Endothelial cell of umbilical vein (primary cell): ENCODE data around the gene AIMP1. TPM values are rescaled to one million over a fixed set of nuclear protein-coding genes. Genes with fewer than 3 reads are reported as not detected.

Experiments
- BruUV-seq: library from RNA; stranded (reverse); fragments of 400-500 nt; replicated peaks from 2 replicates; lab custom pipeline; 2021; lab: Mats Ljungman, UMichigan
- CTCF ChIA-PET: fragments of 300-600, 350-600 bp; sonication (Branson Sonifier 250); formaldehyde crosslinking; loops from one replicate; lab custom pipeline; 2021; ENCODE audit warnings: antibody characterized with exemption, inconsistent platforms; lab: Charles Lee
- POLR2A ChIA-PET: fragments of 300-600, 350-600 bp; sonication (Branson Sonifier 250); formaldehyde crosslinking; loops from one replicate; lab custom pipeline; 2021; ENCODE audit warnings: antibody characterized with exemption, inconsistent platforms; lab: Charles Lee
- DNase-seq: peaks from one replicate; pipeline ENCODE4 v3.0.0-alpha.2; 2011; ENCODE audit warnings: low read depth, low spot score
- FAIRE-seq: peaks from 2 replicates; lab custom pipeline; 2011; peaks lifted over from hg19 to GRCh38; lab: Jason Lieb, UNC
- H2AFZ ChIP-seq: 2 replicates; pipeline ENCODE4 v1.6.0; 2012; ENCODE audit warnings: low read depth, low read length, control low read depth, inconsistent platforms
- H3K27ac ChIP-seq: 2 replicates; pipeline ENCODE4 v1.5.1; 2011; ENCODE audit warnings: low read depth, mild to moderate bottlenecking, control low read depth, low read length, moderate library complexity; ENCODE audit not compliant: insufficient read depth
- H3K27me3 ChIP-seq, 2 experiments: 2 replicates each; pipeline versions ENCODE4 v1.6.0 to v1.6.1; 2011; ENCODE audit warnings: low read length in 2 of 2, mixed read lengths in 1 of 2; ENCODE audit not compliant: control insufficient read depth in 2 of 2, insufficient read depth in 2 of 2
- H3K36me3 ChIP-seq, 2 experiments: 2 replicates in 1 of 2; 3 replicates in 1 of 2; pipeline ENCODE4 v1.5.1; 2011; ENCODE audit warnings: low read length in 2 of 2, mild to moderate bottlenecking in 1 of 2, moderate library complexity in 1 of 2; ENCODE audit not compliant: control insufficient read depth in 2 of 2, insufficient read depth in 2 of 2; ENCODE audit errors: extremely low read depth in 1 of 2
- H3K4me1 ChIP-seq: 3 replicates; pipeline ENCODE4 v1.5.1; 2011; ENCODE audit warnings: mild to moderate bottlenecking, low read length; ENCODE audit not compliant: control insufficient read depth, insufficient read depth; ENCODE audit errors: extremely low read depth
- H3K4me2 ChIP-seq: 2 replicates; pipeline ENCODE4 v1.6.1; 2011; ENCODE audit warnings: low read length, control low read depth, mixed read lengths; ENCODE audit not compliant: insufficient read depth
- H3K4me3 ChIP-seq, 3 experiments: fragments of 200-600 bp in 1 of 3; sonication (generic), shearing (Covaris generic) in 1 of 3; replicated peaks in 1 of 3; 2 replicates each; pipeline ENCODE4 v1.5.1; 2011 to 2016; ENCODE audit warnings: control low read depth in 3 of 3, low read length in 3 of 3, mild to moderate bottlenecking in 2 of 3, inconsistent platforms in 1 of 3, low read depth in 1 of 3, moderate library complexity in 1 of 3; ENCODE audit not compliant: insufficient read depth in 1 of 3
- H3K79me2 ChIP-seq: 2 replicates; pipeline ENCODE4 v1.6.0; 2012; ENCODE audit warnings: low read length, inconsistent platforms; ENCODE audit not compliant: control insufficient read depth, insufficient read depth
- H3K9ac ChIP-seq: replicated peaks from 2 replicates; pipeline ENCODE3; 2011; ENCODE audit warnings: low read length, control low read depth; ENCODE audit not compliant: insufficient read depth; ENCODE audit errors: extremely low read depth
- H3K9me1 ChIP-seq: replicated peaks from 3 replicates; pipeline ENCODE4 v1.6.0; 2011; ENCODE audit warnings: mild to moderate bottlenecking, low read length; ENCODE audit not compliant: control insufficient read depth, insufficient read depth; ENCODE audit errors: extremely low read depth
- H3K9me3 ChIP-seq: replicated peaks from 2 replicates; pipeline ENCODE4 v1.5.1; 2012; ENCODE audit warnings: low read length, inconsistent platforms; ENCODE audit not compliant: control insufficient read depth, insufficient read depth
- H4K20me1 ChIP-seq: replicated peaks from 2 replicates; pipeline ENCODE3; 2011; ENCODE audit warnings: mild to moderate bottlenecking, low read length; ENCODE audit not compliant: control insufficient read depth, insufficient read depth; ENCODE audit errors: extremely low read depth
- CTCF ChIP-seq, 2 donors: IDR thresholded peaks; 1 replicate in 1 of 2; 2 replicates in 1 of 2; pipeline ENCODE4 v1.5.1; 2011; ENCODE audit warnings: low read length in 2 of 2, mild to moderate bottlenecking in 2 of 2, moderate library complexity in 2 of 2, control low read depth in 1 of 2, inconsistent platforms in 1 of 2, low read depth in 1 of 2; ENCODE audit not compliant: insufficient read depth in 1 of 2; ENCODE audit errors: extremely low read depth in 1 of 2
- EZH2 ChIP-seq: IDR thresholded peaks from 2 replicates; pipeline ENCODE4 v1.6.1; 2012; ENCODE audit warnings: borderline replicate concordance, low read depth, mild to moderate bottlenecking, moderate library complexity, low read length, inconsistent platforms; ENCODE audit not compliant: severe bottlenecking
- FOS ChIP-seq: IDR thresholded peaks from 2 replicates; pipeline ENCODE4 v1.6.1; 2011; ENCODE audit warnings: mild to moderate bottlenecking, low read length, moderate library complexity, borderline replicate concordance; ENCODE audit not compliant: insufficient read depth
- GATA2 ChIP-seq: IDR thresholded peaks from 2 replicates; pipeline ENCODE4 v1.7.0; 2011; ENCODE audit warnings: low read depth, mild to moderate bottlenecking, moderate library complexity, mixed read lengths, low read length; ENCODE audit not compliant: insufficient read length, insufficient read depth
- JUN ChIP-seq: IDR thresholded peaks from 2 replicates; pipeline ENCODE4 v1.6.1; 2011; ENCODE audit warnings: borderline replicate concordance, low read depth; ENCODE audit not compliant: insufficient read length, insufficient read depth
- MAX ChIP-seq: IDR thresholded peaks from 2 replicates; pipeline ENCODE4 v1.6.1; 2011; ENCODE audit not compliant: insufficient read depth, insufficient read length
- MYC ChIP-seq: IDR thresholded peaks from one replicate; pipeline ENCODE4 v1.6.1; 2011; ENCODE audit warnings: mild to moderate bottlenecking, low read depth, low read length
- POLR2A ChIP-seq: IDR thresholded peaks from 2 replicates; pipeline ENCODE4 v1.6.1; 2012; ENCODE audit warnings: low read depth, mild to moderate bottlenecking, control low read depth, low read length
- POLR2AphosphoS5 ChIP-seq: IDR thresholded peaks from 2 replicates; pipeline ENCODE4 v1.6.1; 2012; ENCODE audit warnings: low read depth, mild to moderate bottlenecking, control low read depth, low read length, moderate library complexity; ENCODE audit not compliant: insufficient read depth
- dilution Hi-C: fragments of 300-500 bp; cut with MboI; formaldehyde crosslinking; loops from one replicate; pipeline ENCODE4 v1.15.0; 2019; ENCODE audit warnings: low sequenced_read_pairs; ENCODE audit not compliant: extremely low pct_ligation_motif_present
- intact Hi-C: fragments of 100-400 bp; cut with micrococcal nuclease; formaldehyde crosslinking; loops from one replicate; pipeline ENCODE4 v1.10.0; 2022
- polyA plus RNA-seq, 4 experiments: library from polyadenylated mRNA; depleted of rRNA in 3 of 4; stranded (reverse) in 3 of 4; unstranded in 1 of 4; fragments of >200 nt; gene quantifications; 2 replicates each; pipeline versions ENCODE4 v1.2.1 to v1.2.3, GENCODE V29; 2011 to 2012; ENCODE audit warnings: missing spikeins in 1 of 4
- total RNA-seq: library from RNA; stranded (reverse); gene quantifications from 2 replicates; pipeline ENCODE4 v1.2.3, GENCODE V29; 2021

Gene AIMP1
- total and polyA plus RNA-seq, 2 donors (not counting 3 experiments of a cell fraction or from before 2014, with no cell fraction given): 6.4 to 42.4 TPM

GRCh38 chr4:106291678-106292077 is 24.7 kb upstream of the AIMP1 start:
- no TSS peak for BruUV-seq
- CTCF ChIA-PET: interaction anchor here (0.9 kb wide), 1 partner anchor 14 kb away, joined by 3 read pairs; no protein-coding TSS in a partner anchor
- H4K20me1 ChIP-seq: no peaks in the 10 kb centered on the region

GRCh38 chr4:106294062-106294461 is 22.3 kb upstream of the AIMP1 start:
- Histone ChIP-seq H3K9me3 (no peaks in the 10 kb centered on the region), H3K4me3 (no peak overlapping the region), H3K4me2 (no peak overlapping the region), H3K9me1 (no peaks in the 10 kb centered on the region), H3K27me3 (no peaks in the 10 kb centered on the region), H3K79me2 (no peaks in the 10 kb centered on the region), H3K9ac (no peak overlapping the region), H2AFZ (no peak overlapping the region), H3K4me1 (no peaks in the 10 kb centered on the region), H3K36me3 (peaks cover 0 to 3% of the 10 kb centered on the region in 2 experiments), H4K20me1 (no peaks in the 10 kb centered on the region), H3K27ac (no peak overlapping the region)
- intact Hi-C loops: no loop called here
- dilution Hi-C loops: no loop called here
- BruUV-seq: no TSS peak
- ChIA-PET POLR2A (no interaction called here), CTCF (no interaction called here)
- no peak for TF ChIP-seq EZH2
- no peak for TF ChIP-seq MAX
- no peak for TF ChIP-seq FOS
- no peak for TF ChIP-seq JUN
- TF ChIP-seq GATA2: no peak
- TF ChIP-seq MYC: no peak
- no peak for TF ChIP-seq POLR2A
- TF ChIP-seq POLR2AphosphoS5: no peak
- no peak for TF ChIP-seq CTCF (IDR thresholded peaks at IDR 0.05; ENCODE audit: extremely low read depth in 1 of 2, insufficient read depth in 1 of 2, low read depth in 1 of 2, low read length in 2 of 2)
- no peak for DNase-seq
- no peak for FAIRE-seq

More at GRCh38 chr4:106291678-106292077, 24.7 kb upstream of the AIMP1 start:
- no peak for DNase-seq
- Histone ChIP-seq H3K27ac (no peak overlapping the region), H3K9ac (no peak overlapping the region), H3K4me2 (no peak overlapping the region), H3K36me3 (peaks cover 0 to 3% of the 10 kb centered on the region in 2 experiments), H3K27me3 (no peaks in the 10 kb centered on the region), H2AFZ (no peak overlapping the region), H3K79me2 (no peaks in the 10 kb centered on the region), H3K4me3 (no peak overlapping the region), H3K9me3 (no peaks in the 10 kb centered on the region), H3K4me1 (peaks cover 9% of the 10 kb centered on the region), H3K9me1 (no peaks in the 10 kb centered on the region)
- dilution Hi-C loops: no loop called here
- no peak for TF ChIP-seq CTCF (IDR thresholded peaks at IDR 0.05; ENCODE audit: extremely low read depth in 1 of 2, insufficient read depth in 1 of 2, low read depth in 1 of 2, low read length in 2 of 2)
- peak; percentile 17 for TF ChIP-seq JUN
- POLR2A ChIA-PET: no interaction called here
- no peak for FAIRE-seq
- intact Hi-C loops: no loop called here
